ENCODE measurements around the gene PTPRD.

PTPRD gene

GRCh38 chr9:8447601-8448000, 2165.2 kb downstream of the PTPRD start:
- no peak for DNase-seq

- no peak for DNase-seq
These were observed 2174.9 kb downstream of the PTPRD start for GRCh38 chr9:8437876-8438275.

GRCh38 chr9:8437259-8437658, 2175.5 kb downstream of the PTPRD start:
- no peak for DNase-seq

GRCh38 chr9:8436786-8437185, 2176.0 kb downstream of the PTPRD start:
- DNase-seq: no peak

- DNase-seq: no peak
These were observed 2178.2 kb downstream of the PTPRD start for GRCh38 chr9:8434621-8435020.

- no peak for DNase-seq
These were observed 2180.6 kb downstream of the PTPRD start for GRCh38 chr9:8432224-8432623.

GRCh38 chr9:8431505-8431904, 2181.3 kb downstream of the PTPRD start:
- DNase-seq: no peak

- DNase-seq: no peak
These were observed 2181.9 kb downstream of the PTPRD start for GRCh38 chr9:8430945-8431344.

- no peak for DNase-seq
These were observed 2183.0 kb downstream of the PTPRD start for GRCh38 chr9:8429768-8430167.

GRCh38 chr9:8429157-8429556, 2183.6 kb downstream of the PTPRD start:
- no peak for DNase-seq

GRCh38 chr9:8428389-8428788, 2184.4 kb downstream of the PTPRD start:
- DNase-seq: no peak

GRCh38 chr9:8424786-8425410, 2187.9 kb downstream of the PTPRD start:
- DNase-seq: no peak

- no peak for DNase-seq
These were observed 2192.4 kb downstream of the PTPRD start for GRCh38 chr9:8420416-8420815.

- DNase-seq: no peak
These were observed 2193.1 kb downstream of the PTPRD start for GRCh38 chr9:8419596-8420275.

GRCh38 chr9:8417341-8417740, 2195.5 kb downstream of the PTPRD start:
- no peak for DNase-seq

- DNase-seq: no peak
These were observed 2200.5 kb downstream of the PTPRD start for GRCh38 chr9:8412327-8412726.

GRCh38 chr9:8408575-8409190, 2204.1 kb downstream of the PTPRD start:
- DNase-seq: no peak

- no peak for DNase-seq
These were observed 2210.7 kb downstream of the PTPRD start for GRCh38 chr9:8401961-8402705.

GRCh38 chr9:8400378-8400777, 2212.4 kb downstream of the PTPRD start:
- DNase-seq: no peak

GRCh38 chr9:8395022-8395421, 2217.8 kb downstream of the PTPRD start:
- no peak for DNase-seq

- no peak for DNase-seq
These were observed 2218.5 kb downstream of the PTPRD start for GRCh38 chr9:8394341-8394740.

- DNase-seq: no peak
These were observed 2219.9 kb downstream of the PTPRD start for GRCh38 chr9:8392866-8393265.

GRCh38 chr9:8391566-8391965, 2221.2 kb downstream of the PTPRD start:
- DNase-seq: no peak

GRCh38 chr9:8391132-8391531, 2221.7 kb downstream of the PTPRD start:
- no peak for DNase-seq
